A549 (cell line): Measurements from ENCODE around the gene USP22. TPM values are rescaled to one million over a fixed set of nuclear protein-coding genes. Genes with fewer than 3 reads are reported as not detected.
A peak's percentile ranks its signal among the peaks of the same experiment; 100 is the strongest.

ENCODE experiments used
- ATAC-seq, 2 experiments: fragments of 200-7000 bp in 1 of 2; fragments of >200 bp in 1 of 2; cut with Nextera tagmentation in 1 of 2; cut with Tn5 transposase in 1 of 2; 3 replicates each; pipeline versions ENCODE4 v1.8.0 to v1.9.1; 2018 to 2020; ENCODE audit warnings: mild to moderate bottlenecking in 1 of 2, moderate library complexity in 1 of 2
- CTCF ChIA-PET: fragments of 300-600 bp; sonication (Branson Sonifier 250); formaldehyde crosslinking; extraction: SDS; loops from one replicate; lab custom pipeline; 2021; ENCODE audit warnings: antibody characterized with exemption, inconsistent platforms; lab: Yijun Ruan, JAX
- POLR2A ChIA-PET: fragments of 350-600 bp; formaldehyde crosslinking; extraction: SDS; loops from one replicate; lab custom pipeline; 2021; ENCODE audit warnings: antibody characterized with exemption, inconsistent platforms; lab: Yijun Ruan, JAX
- DNase-seq, 2 experiments: peaks; one replicate each; pipeline versions ENCODE4 v3.0.0 to v3.0.0-alpha.2; 2011 to 2016; ENCODE audit warnings: low read depth in 1 of 2, low spot score in 1 of 2
- FAIRE-seq: peaks from 2 replicates; lab custom pipeline; 2011; peaks lifted over from hg19 to GRCh38; lab: Jason Lieb, UNC
- H3K27ac ChIP-seq, 2 experiments: fragments of >200 bp; sonication (Bioruptor Twin); formaldehyde crosslinking; 3 replicates each; pipeline ENCODE4 v1.5.1; 2016 to 2017
- H3K4me1 ChIP-seq: fragments of >200 bp; sonication (Bioruptor Twin); formaldehyde crosslinking; 3 replicates; pipeline ENCODE4 v1.6.1; 2016
- H3K4me2 ChIP-seq: fragments of >200 bp; sonication (Bioruptor Twin); formaldehyde crosslinking; 3 replicates; pipeline ENCODE4 v1.6.1; 2016
- H3K4me3 ChIP-seq: fragments of >200 bp; sonication (Bioruptor Twin); formaldehyde crosslinking; 3 replicates; pipeline ENCODE4 v1.5.1; 2016
- H3K9me3 ChIP-seq: fragments of >200 bp; sonication (Bioruptor Twin); formaldehyde crosslinking; 3 replicates; pipeline ENCODE4 v1.6.1; 2016
- ATOH8 ChIP-seq: fragments of 250-450 bp; sonication (Bioruptor Pico); IDR thresholded peaks from 2 replicates; pipeline ENCODE4 v1.5.0; 2020; ENCODE audit warnings: low read depth, mild to moderate bottlenecking, moderate library complexity
- BHLHE40 ChIP-seq: IDR thresholded peaks from 2 replicates; pipeline ENCODE4 v1.6.1; 2012; ENCODE audit warnings: low read depth, low read length, inconsistent platforms
- CBX2 ChIP-seq: fragments of 200-600 bp; sonication (generic); IDR thresholded peaks from 2 replicates; pipeline ENCODE4 v1.6.1; 2016; ENCODE audit warnings: low read depth, mild to moderate bottlenecking, borderline replicate concordance
- CHD2 ChIP-seq: fragments of 150-350 bp; IDR thresholded peaks from 2 replicates; pipeline ENCODE4 v1.6.1; 2014; ENCODE audit warnings: low read length; ENCODE audit not compliant: partially characterized antibody
- CHD4 ChIP-seq: fragments of 200-600 bp; sonication (generic); IDR thresholded peaks from 2 replicates; pipeline ENCODE4 v1.6.1; 2016; ENCODE audit warnings: antibody characterized with exemption, mild to moderate bottlenecking, borderline replicate concordance
- EHF ChIP-seq: fragments of 250-450 bp; sonication (Bioruptor Pico); IDR thresholded peaks from 2 replicates; pipeline ENCODE4 v1.5.0; 2020; ENCODE audit warnings: mild to moderate bottlenecking
- EHMT2 ChIP-seq: fragments of 200-600 bp; sonication (generic); IDR thresholded peaks from 2 replicates; pipeline ENCODE4 v1.6.1; 2016; ENCODE audit warnings: antibody characterized with exemption, low read depth, mild to moderate bottlenecking, moderate library complexity
- ESRRA ChIP-seq: fragments of 150-350 bp; IDR thresholded peaks from 2 replicates; pipeline ENCODE4 v1.6.1; 2014; ENCODE audit warnings: mild to moderate bottlenecking, low read length, borderline replicate concordance
- FOSB ChIP-seq: fragments of 250-450 bp; sonication (Bioruptor Pico); IDR thresholded peaks from 2 replicates; pipeline ENCODE4 v1.5.0; 2020; ENCODE audit warnings: mild to moderate bottlenecking, moderate library complexity
- HOXA7 ChIP-seq: fragments of 250-450 bp; sonication (Bioruptor Pico); IDR thresholded peaks from 2 replicates; pipeline ENCODE4 v1.5.0; 2020; ENCODE audit warnings: mild to moderate bottlenecking, moderate library complexity
- JUNB ChIP-seq: fragments of >200 bp; sonication (Bioruptor Twin); formaldehyde crosslinking; IDR thresholded peaks from 2 replicates; pipeline ENCODE4 v1.6.1; 2016
- KDM1A ChIP-seq: fragments of 200-600 bp; sonication (generic); IDR thresholded peaks from 2 replicates; pipeline ENCODE4 v1.6.1; 2016; ENCODE audit warnings: low read depth, mild to moderate bottlenecking
- KDM5A ChIP-seq: fragments of 200-600 bp; sonication (generic); IDR thresholded peaks from 2 replicates; pipeline ENCODE4 v1.6.1; 2016; ENCODE audit warnings: antibody characterized with exemption, mild to moderate bottlenecking
- MAZ ChIP-seq: fragments of 150-350 bp; IDR thresholded peaks from 2 replicates; pipeline ENCODE4 v1.6.1; 2014; ENCODE audit warnings: antibody characterized with exemption, low read depth, low read length, borderline replicate concordance
- RAD21 ChIP-seq, 2 experiments: fragments of >200 bp in 1 of 2; sonication (Bioruptor Twin) in 1 of 2; formaldehyde crosslinking in 1 of 2; IDR thresholded peaks in 1 of 2; conservative IDR thresholded peaks in 1 of 2; 2 replicates in 1 of 2; 3 replicates in 1 of 2; pipeline ENCODE4 v1.6.1; 2012 to 2018; ENCODE audit warnings: inconsistent platforms in 1 of 2
- RARB ChIP-seq: fragments of 250-450 bp; sonication (Bioruptor Pico); IDR thresholded peaks from 2 replicates; pipeline ENCODE4 v1.8.0; 2021; ENCODE audit warnings: mild to moderate bottlenecking, moderate library complexity
- RFX5 ChIP-seq: fragments of 450-650 bp; IDR thresholded peaks from 2 replicates; pipeline ENCODE4 v1.7.1; 2014; ENCODE audit warnings: antibody characterized with exemption, mild to moderate bottlenecking, moderate library complexity
- RNF2 ChIP-seq: fragments of 200-600 bp; sonication (generic); IDR thresholded peaks from 2 replicates; pipeline ENCODE4 v1.6.1; 2016; ENCODE audit warnings: low read depth, mild to moderate bottlenecking, antibody characterized with exemption, moderate library complexity, borderline replicate concordance
- TFCP2L1 ChIP-seq: fragments of 250-450 bp; sonication (Bioruptor Pico); IDR thresholded peaks from 2 replicates; pipeline ENCODE4 v1.5.0; 2021; ENCODE audit warnings: mild to moderate bottlenecking
- TP53 ChIP-seq: fragments of 250-450 bp; sonication (Bioruptor Pico); IDR thresholded peaks from 2 replicates; pipeline ENCODE4 v1.5.0; 2021; ENCODE audit warnings: mild to moderate bottlenecking, moderate library complexity
- ZNF302 ChIP-seq: fragments of 250-450 bp; sonication (Bioruptor Pico); IDR thresholded peaks from 2 replicates; pipeline ENCODE4 v1.9.0; 2021; ENCODE audit warnings: inconsistent platforms, mild to moderate bottlenecking, moderate library complexity
- ZSCAN20 ChIP-seq: fragments of 250-450 bp; sonication (Bioruptor Pico); IDR thresholded peaks from 2 replicates; pipeline ENCODE4 v1.8.0; 2022; ENCODE audit warnings: mild to moderate bottlenecking, moderate library complexity
- WGBS: methylation state at CpG from one replicate; pipeline ENCODE4 v1.1.6; 2017; ENCODE audit errors: missing lambda C conversion rate; 5-methylcytosine and 5-hydroxymethylcytosine counted together
- polyA plus RNA-seq, 4 experiments: library from polyadenylated mRNA; depleted of rRNA in 3 of 4; stranded (reverse); fragments of >200 nt; fragmentation: RNase III in 1 of 4; extraction: RNeasy Plus Mini Kit Qiagen cat#74134 plus additional on column Dnase treatment in 1 of 4; gene quantifications; 2 replicates in 3 of 4; 3 replicates in 1 of 4; pipeline ENCODE4 v1.2.3, GENCODE V29; 2011 to 2017
- TF ChIP-seq, protein P1 (sequence below): fragments of >200 bp; sonication (Bioruptor Twin); formaldehyde crosslinking; IDR thresholded peaks from 3 replicates; pipeline ENCODE4 v1.6.1; 2016

Gene USP22
- polyA plus RNA-seq, 2 of the 4 experiments (the other 2 are of a cell fraction): 130 to 293 TPM

DNA sequence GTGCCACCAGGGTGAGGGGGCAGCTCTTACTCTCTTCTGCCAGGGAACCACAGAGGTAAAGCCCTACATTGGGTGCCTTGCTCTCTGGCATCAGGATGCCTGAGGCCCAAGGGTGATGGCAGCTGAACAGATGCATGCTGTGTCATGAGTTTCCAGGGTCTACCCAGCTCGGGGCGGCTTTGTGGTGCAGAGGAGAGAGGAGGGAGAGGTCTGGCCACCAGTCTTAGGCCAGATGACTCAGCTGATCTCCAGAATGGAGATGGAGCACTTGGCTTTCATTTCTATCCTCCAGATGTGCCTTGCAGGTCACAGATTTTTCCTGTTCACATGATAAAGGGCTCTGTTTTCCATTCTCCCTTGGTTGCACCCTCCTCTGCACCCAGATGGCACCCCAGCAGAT, 23.6 kb upstream of the USP22 start:
- TF ChIP-seq RFX5: no peak
- TF ChIP-seq HOXA7 (CRISPR knock-in tag): no peak
- no peak for TF ChIP-seq MAZ
- FAIRE-seq (no peak), DNase-seq (no peak), ATAC-seq (peak; percentile 44 to 45; a peak in 5 of 6 replicates)
- Histone ChIP-seq H3K27ac (no peak overlapping the region), H3K4me3 (no peak overlapping the region), H3K4me1 (no peaks in the 10 kb centered on the region), H3K4me2 (no peak overlapping the region), H3K9me3 (no peaks in the 10 kb centered on the region)
- WGBS: 82% methylated on average over 2 of the region's 2 CpGs
- POLR2A ChIA-PET: no interaction called here
- CTCF ChIA-PET: interaction anchor here (1.6 kb wide), 1 partner anchor 23 kb away, joined by 3 read pairs; no protein-coding TSS in a partner anchor

DNA sequence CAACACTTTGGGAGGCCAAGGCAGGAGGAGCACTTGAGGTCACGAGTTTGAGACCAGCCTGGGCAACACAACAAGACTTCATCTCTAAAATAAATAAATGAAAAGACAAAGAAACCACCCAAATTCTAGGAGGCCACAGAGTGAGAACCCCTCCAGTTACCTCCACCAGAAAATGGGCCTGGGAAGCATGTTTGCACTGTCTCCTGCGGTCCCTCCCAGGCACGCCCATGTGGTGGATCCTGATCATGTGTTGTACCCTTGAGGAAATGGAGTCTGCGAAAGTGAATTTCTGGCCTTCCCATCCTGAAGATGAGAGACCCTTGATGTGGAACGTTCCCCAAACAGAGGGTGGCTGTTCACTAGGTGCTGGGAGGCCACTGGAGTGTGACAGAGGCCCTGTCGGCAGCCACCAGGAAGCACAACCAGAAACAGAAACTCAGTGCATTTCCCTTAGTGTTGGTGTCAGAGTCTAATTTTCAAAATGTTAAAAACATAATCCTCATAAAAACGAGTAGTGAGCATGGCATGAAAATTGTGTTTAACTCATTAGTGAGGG, 19.2 kb upstream of the USP22 start:
- POLR2A ChIA-PET: no interaction called here
- peak; percentile 73 for FAIRE-seq
- no peaks in the 10 kb centered on the region for H3K4me1 ChIP-seq
- no peak overlapping the region for H3K27ac ChIP-seq
- WGBS: 59% methylated on average over 7 of the region's 7 CpGs
- CTCF ChIA-PET: interaction anchor here (0.9 kb wide), 1 partner anchor 57 kb away, joined by 5 read pairs; no protein-coding TSS in a partner anchor
- DNase-seq: no peak
- H3K4me2 ChIP-seq: no peak overlapping the region
- no peaks in the 10 kb centered on the region for H3K9me3 ChIP-seq
- no peak for TF ChIP-seq EHMT2
- no peak for TF ChIP-seq KDM1A
- TF ChIP-seq RARB (CRISPR knock-in tag): no peak
- no peak for TF ChIP-seq BHLHE40
- TF ChIP-seq TP53 (CRISPR knock-in tag): no peak
- no peak for TF ChIP-seq CBX2
- no peak for TF ChIP-seq KDM5A
- no peak for TF ChIP-seq MAZ
- no peak for TF ChIP-seq CHD4
- TF ChIP-seq, protein P1, sequence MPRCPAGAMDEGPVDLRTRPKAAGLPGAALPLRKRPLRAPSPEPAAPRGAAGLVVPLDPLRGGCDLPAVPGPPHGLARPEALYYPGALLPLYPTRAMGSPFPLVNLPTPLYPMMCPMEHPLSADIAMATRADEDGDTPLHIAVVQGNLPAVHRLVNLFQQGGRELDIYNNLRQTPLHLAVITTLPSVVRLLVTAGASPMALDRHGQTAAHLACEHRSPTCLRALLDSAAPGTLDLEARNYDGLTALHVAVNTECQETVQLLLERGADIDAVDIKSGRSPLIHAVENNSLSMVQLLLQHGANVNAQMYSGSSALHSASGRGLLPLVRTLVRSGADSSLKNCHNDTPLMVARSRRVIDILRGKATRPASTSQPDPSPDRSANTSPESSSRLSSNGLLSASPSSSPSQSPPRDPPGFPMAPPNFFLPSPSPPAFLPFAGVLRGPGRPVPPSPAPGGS: no peak
- TF ChIP-seq RNF2: no peak
- TF ChIP-seq FOSB: no peak
- no peak for ATAC-seq
- H3K4me3 ChIP-seq: no peak overlapping the region

- Histone ChIP-seq H3K4me1 (no peaks in the 10 kb centered on the region), H3K27ac (no peak overlapping the region), H3K9me3 (no peaks in the 10 kb centered on the region), H3K4me2 (no peak overlapping the region), H3K4me3 (no peak overlapping the region)
- WGBS: 75% methylated on average over 11 of the region's 13 CpGs
- ATAC-seq (peak; percentile 16 to 31; a peak in 2 of 6 replicates), DNase-seq (no peak), FAIRE-seq (no peak)
- no peak for TF ChIP-seq ESRRA
- TF ChIP-seq TFCP2L1 (CRISPR knock-in tag): no peak
- TF ChIP-seq ZNF302 (CRISPR knock-in tag): no peak
- TF ChIP-seq KDM5A: no peak
- TF ChIP-seq JUNB: no peak
- TF ChIP-seq, protein P1: no peak
- TF ChIP-seq KDM1A: no peak
- no peak for TF ChIP-seq RARB (CRISPR knock-in tag)
- no peak for TF ChIP-seq CHD2
- TF ChIP-seq CBX2: no peak
- no peak for TF ChIP-seq ATOH8 (CRISPR knock-in tag)
- no peak for TF ChIP-seq ZSCAN20
- TF ChIP-seq EHF (CRISPR knock-in tag): no peak
- TF ChIP-seq RAD21 (conservative IDR thresholded peaks at IDR 0.05 in 1 of 2, IDR thresholded peaks at IDR 0.05 in 1 of 2): no peak
- ChIA-PET CTCF (interaction anchor here (0.8 to 1.6 kb wide), 2 partner anchors 18 to 58 kb away, joined by 3 to 8 read pairs; partner anchors contain the start of gene USP22), POLR2A (interaction anchor here (1.4 kb wide), 1 partner anchor 18 kb away, joined by 8 read pairs; the partner anchor contains the start of gene USP22)
These were observed 18.5 kb upstream of the USP22 start for GRCh38 chr17:21061158-21061835.
